ENCODE data around the gene UBA52. TPM values are rescaled to one million over a fixed set of nuclear protein-coding genes. Genes with fewer than 3 reads are reported as not detected.

UBA52 gene
- polyA plus RNA-seq, 5 donors: 870 to 1,083 (median 885) TPM

DNA sequence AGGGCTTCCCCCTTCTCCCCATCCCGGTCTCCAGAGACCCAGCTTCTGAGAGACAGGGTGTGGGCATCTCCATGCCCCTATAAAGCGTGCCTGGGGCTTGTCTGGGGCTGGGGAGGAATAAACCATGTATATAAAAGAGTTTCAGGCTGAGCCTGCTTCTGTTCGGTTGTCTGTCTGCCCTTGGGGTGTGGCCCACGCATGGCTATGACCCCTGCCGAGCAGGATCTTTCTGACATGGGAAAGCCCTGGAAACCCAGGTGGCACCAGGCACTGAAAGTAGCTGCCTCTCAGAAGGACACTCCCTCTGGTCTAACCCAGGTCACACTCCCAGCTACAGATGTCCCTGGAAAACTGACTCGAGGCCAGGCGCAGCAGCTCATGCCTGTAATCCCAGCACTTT lies 49.2 kb downstream of the UBA52 start:
- no peak for DNase-seq

DNA sequence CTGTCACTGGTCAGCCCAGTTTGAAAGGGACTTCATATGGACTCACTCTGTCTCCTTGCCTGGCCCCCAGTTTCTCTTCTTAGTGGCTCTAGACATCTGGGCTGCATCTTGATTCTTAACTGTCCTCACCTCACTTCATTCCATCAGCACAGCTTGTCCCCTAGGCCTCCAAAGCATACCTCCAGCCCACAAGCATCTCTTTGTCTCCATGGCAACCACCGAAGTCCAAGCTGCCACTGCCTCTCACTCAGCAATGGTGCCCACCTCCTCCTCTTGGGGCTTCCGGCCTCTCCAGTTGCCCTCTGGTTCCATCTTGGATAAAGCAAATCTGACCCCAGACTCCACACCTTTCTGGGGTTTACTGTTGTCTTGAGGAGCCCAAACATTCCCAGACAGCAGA lies 55.2 kb downstream of the UBA52 start:
- no peak for DNase-seq

Other genes with a start within 250 kb of the UBA52 start
- 100 to 1,000 TPM in 1 of 5 donors, 10 to 100 TPM in 4; 73.3 to 103 (median 79.9) TPM for gene LSM4, start 248.8 kb upstream of the UBA52 start, polyA plus RNA-seq (ENCODE audit: insufficient read depth in 1 of 5, insufficient read length in 5 of 5, low replicate concordance in 1 of 5)
- gene PGPEP1, start 231.3 kb upstream of the UBA52 start, polyA plus RNA-seq (ENCODE audit: insufficient read depth in 1 of 5, insufficient read length in 5 of 5, low replicate concordance in 1 of 5): 10 to 100 TPM; 13.0 to 25.3 (median 20.2) TPM
- gene GDF15, start 185.7 kb upstream of the UBA52 start, polyA plus RNA-seq (ENCODE audit: insufficient read depth in 1 of 5, insufficient read length in 5 of 5, low replicate concordance in 1 of 5): 10 to 100 TPM; 17.9 to 43.4 (median 21.5) TPM
- gene LRRC25, start 174.2 kb upstream of the UBA52 start, polyA plus RNA-seq (ENCODE audit: insufficient read depth in 1 of 5, insufficient read length in 5 of 5, low replicate concordance in 1 of 5): 1 to 10 TPM in 4 of 5 donors, under 1 TPM in 1; 0.80 to 2.3 (median 1.6) TPM
- 100 to 1,000 TPM in 1 of 5 donors, 10 to 100 TPM in 4; 48.4 to 133 (median 73.2) TPM for gene SSBP4, start 152.5 kb upstream of the UBA52 start, polyA plus RNA-seq (ENCODE audit: insufficient read depth in 1 of 5, insufficient read length in 5 of 5, low replicate concordance in 1 of 5)
- 100 to 1,000 TPM in 3 of 5 donors, 10 to 100 TPM in 2; 87.8 to 211 (median 117) TPM for gene ISYNA1, start 133.7 kb upstream of the UBA52 start, polyA plus RNA-seq (ENCODE audit: insufficient read depth in 1 of 5, insufficient read length in 5 of 5, low replicate concordance in 1 of 5)
- gene ELL, start 49.8 kb upstream of the UBA52 start, polyA plus RNA-seq (ENCODE audit: insufficient read depth in 1 of 5, insufficient read length in 5 of 5, low replicate concordance in 1 of 5): 10 to 100 TPM in 2 of 5 donors, 1 to 10 TPM in 3; 6.9 to 12.4 (median 9.0) TPM
- gene FKBP8, start 28.3 kb upstream of the UBA52 start, polyA plus RNA-seq (ENCODE audit: insufficient read depth in 1 of 5, insufficient read length in 5 of 5, low replicate concordance in 1 of 5): 100 to 1,000 TPM; 161 to 287 (median 204) TPM
- 10 to 100 TPM; 65.2 to 89.5 (median 73.3) TPM for gene KXD1, start 14.0 kb upstream of the UBA52 start, polyA plus RNA-seq (ENCODE audit: insufficient read depth in 1 of 5, insufficient read length in 5 of 5, low replicate concordance in 1 of 5)
- 10 to 100 TPM; 20.5 to 52.2 (median 24.2) TPM for gene REX1BD, start 16.9 kb downstream of the UBA52 start, polyA plus RNA-seq (ENCODE audit: insufficient read depth in 1 of 5, insufficient read length in 5 of 5, low replicate concordance in 1 of 5)
- 100 to 1,000 TPM; 178 to 372 (median 239) TPM for gene CRLF1, start 34.9 kb downstream of the UBA52 start, polyA plus RNA-seq (ENCODE audit: insufficient read depth in 1 of 5, insufficient read length in 5 of 5, low replicate concordance in 1 of 5)
- gene TMEM59L, start 41.0 kb downstream of the UBA52 start, polyA plus RNA-seq (ENCODE audit: insufficient read depth in 1 of 5, insufficient read length in 5 of 5, low replicate concordance in 1 of 5): 10 to 100 TPM; 24.7 to 44.5 (median 32.4) TPM
- 1 to 10 TPM; 3.1 to 9.9 (median 5.3) TPM for gene KLHL26, start 65.2 kb downstream of the UBA52 start, polyA plus RNA-seq (ENCODE audit: insufficient read depth in 1 of 5, insufficient read length in 5 of 5, low replicate concordance in 1 of 5)
- 10 to 100 TPM; 12.8 to 26.9 (median 16.0) TPM for gene CRTC1, start 111.8 kb downstream of the UBA52 start, polyA plus RNA-seq (ENCODE audit: insufficient read depth in 1 of 5, insufficient read length in 5 of 5, low replicate concordance in 1 of 5)
- under 1 TPM in 1 of 5 donors, not detected in 4; 0.60 TPM for gene COMP, start 219.4 kb downstream of the UBA52 start, polyA plus RNA-seq (ENCODE audit: insufficient read depth in 1 of 5, insufficient read length in 5 of 5, low replicate concordance in 1 of 5)

Measured in right lung (tissue), 5 donors.